ENCODE data around the gene ENO3.
A peak's percentile ranks its signal among the peaks of the same experiment; 100 is the strongest.
"Not testable (repeated sequence)": the region's sequence is repeated elsewhere in the genome, so short reads cannot be mapped to it uniquely, and the experiment has no call there.

The ENO3 gene

DNA sequence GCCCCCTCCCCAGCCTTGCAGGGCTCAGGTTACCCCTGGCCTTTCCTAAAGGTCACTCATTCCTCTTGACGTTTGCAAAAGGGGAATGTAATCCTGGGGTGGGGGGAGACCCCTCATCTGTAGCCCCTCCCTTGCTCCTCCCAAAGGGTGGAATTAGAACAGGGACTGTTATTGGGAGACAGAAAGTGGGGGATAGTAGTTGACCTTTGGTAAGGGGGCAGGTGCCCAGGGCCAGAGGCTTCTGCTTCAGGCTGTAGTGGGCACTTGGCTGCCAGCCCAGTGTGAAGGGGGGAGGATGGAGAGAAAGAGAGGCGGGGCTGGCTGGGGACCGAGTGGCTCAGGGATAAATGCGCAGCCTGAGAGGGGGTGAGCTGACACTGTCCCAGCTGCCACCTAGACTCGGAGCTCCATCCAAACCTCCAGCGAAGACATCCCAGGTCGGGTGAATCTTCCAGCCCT lies at the start of gene ENO3:
ENO3 (plus strand) TSS at position 374 of the 459 bp plus-strand sequence. CDS start 711 bp downstream, outside the sequence.
- DNase-seq (ENCODE audit: low read depth), result no peak

DNA sequence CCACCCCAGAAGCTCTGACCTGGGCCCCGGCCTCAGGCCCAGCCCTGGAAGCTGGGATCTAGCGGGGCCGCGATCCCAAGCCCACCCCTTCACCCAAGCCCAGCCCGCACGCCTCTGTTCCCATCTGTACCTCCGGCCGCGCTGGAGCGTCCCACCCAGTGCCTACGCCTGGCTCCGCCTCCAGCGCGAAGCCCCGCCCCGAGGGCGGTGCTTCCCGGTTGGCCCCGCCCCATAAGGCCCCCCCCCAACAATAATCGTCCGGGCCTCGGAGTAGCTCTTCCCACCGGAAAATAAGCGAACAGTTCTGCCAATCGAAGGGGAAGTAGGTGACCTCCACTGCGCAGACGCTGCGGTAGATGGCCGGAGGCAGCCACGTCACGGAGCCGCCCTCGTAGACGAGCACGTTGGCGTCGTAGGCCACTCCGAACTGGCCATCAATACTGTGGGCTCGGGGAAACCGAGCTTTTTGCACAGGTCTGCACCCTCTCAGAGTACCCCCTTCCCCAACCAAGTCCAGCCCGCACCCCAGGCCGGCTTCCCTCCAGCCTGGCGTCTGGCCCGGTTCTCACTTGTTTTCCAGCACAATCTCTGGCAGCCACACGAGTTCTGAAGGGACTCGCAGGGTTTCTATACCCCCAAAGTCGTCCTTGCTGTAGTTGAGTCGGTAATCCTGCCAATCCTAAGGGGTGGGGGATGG lies 49.1 kb upstream of the ENO3 start:
- no peak for DNase-seq (ENCODE audit: low read depth)

DNA sequence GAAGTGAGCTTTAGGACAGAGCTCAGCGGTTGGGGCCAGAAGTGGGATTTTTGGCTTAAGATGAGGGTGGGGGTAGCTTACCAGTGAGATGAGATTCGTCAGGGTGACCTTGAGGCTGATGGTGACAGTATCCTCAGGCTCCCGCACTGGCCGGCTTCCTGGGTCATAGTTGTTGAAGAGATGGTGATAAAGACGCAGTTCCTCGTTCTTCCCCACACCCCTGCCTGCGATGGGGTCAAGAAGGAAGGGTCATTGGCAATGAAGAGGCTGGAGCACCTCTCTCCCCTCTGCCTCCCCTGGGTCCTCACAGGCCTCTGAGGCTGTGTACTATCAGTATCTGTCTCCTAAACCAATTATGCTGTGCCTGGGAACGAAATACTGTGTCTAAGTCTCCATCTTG lies 48.4 kb upstream of the ENO3 start:
- DNase-seq (ENCODE audit: low read depth), result no peak

DNA sequence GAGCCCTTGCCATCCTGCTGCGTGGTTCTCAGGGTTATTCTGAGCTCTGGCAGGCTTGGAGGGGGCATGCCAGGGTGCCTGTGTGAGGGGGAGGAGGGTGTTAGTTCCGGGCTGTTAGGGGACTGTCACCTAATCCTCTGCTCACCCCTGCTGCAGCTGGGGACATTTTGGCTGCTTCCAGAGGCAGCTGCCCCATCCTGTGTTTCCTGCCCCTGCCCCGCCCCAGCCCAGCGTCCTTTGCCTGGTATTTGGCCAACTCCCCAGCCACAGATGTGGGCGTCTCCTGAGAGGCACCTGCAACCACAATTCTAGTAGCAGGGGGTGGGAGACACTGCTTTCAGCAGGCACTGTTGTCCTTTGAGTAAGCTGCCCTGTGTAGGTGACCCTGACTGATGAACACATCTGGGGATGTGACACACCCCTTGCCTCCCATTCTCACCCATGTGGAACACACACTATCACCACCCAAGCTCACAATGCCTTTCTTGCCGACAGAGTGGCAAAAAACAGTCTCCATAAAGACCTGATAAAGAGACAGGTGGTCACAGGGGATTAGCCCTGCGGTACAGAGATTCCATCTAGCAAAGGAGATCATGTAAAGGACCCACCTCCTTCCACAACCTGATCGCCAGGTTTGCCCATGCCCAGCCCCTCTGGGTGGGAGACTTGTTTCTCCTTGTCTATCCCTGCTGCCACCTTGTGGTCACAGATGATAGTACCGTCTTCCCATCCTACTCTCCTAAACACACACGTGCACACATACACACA lies 47.7 kb upstream of the ENO3 start, which contains the start of gene CHRNE:
CHRNE (minus strand) TSS at position 48 of the 768 bp plus-strand sequence; CDS start at position 13, 35 bp downstream.
- DNase-seq (ENCODE audit: low read depth), result peak; percentile 54

DNA sequence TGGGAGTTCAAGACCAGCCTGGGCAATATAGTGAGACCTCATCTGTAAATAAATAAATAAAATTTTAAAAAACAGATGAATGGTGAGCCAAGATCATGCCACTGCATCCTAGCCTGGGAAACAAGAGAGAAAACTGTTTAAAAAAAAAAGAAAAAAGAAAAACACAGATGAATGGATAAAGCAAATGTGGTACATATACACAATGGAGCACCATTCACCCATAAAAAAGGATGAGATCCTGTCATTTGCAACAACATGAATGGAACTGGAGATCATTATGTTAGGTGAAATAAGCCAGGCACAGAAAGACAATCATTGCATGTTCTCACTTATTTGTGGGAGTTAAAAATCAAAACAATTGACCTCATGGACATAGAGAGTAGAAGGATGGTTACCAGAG lies 44.3 kb upstream of the ENO3 start:
- DNase-seq (ENCODE audit: low read depth), result not testable (repeated sequence)

DNA sequence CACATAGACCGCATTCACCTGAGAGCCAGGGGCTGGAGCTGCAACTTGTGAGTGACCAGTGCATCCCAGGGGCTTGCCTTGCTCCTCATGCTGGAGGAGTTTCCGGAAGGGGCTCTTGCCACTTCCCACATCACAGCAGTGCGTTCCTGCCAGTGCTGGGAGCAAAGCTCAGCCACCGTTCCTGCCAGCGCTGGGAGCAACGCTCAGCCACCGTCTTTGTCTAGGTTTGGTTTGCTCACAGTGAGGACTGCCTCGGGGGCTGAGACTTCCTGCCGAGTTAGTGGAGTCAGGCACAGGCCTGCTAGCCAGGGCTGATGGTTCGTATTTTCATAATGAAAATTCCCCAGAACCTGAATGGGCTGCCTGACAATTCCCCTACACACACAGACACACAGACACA lies 42.6 kb upstream of the ENO3 start:
- DNase-seq (ENCODE audit: low read depth), result no peak

DNA sequence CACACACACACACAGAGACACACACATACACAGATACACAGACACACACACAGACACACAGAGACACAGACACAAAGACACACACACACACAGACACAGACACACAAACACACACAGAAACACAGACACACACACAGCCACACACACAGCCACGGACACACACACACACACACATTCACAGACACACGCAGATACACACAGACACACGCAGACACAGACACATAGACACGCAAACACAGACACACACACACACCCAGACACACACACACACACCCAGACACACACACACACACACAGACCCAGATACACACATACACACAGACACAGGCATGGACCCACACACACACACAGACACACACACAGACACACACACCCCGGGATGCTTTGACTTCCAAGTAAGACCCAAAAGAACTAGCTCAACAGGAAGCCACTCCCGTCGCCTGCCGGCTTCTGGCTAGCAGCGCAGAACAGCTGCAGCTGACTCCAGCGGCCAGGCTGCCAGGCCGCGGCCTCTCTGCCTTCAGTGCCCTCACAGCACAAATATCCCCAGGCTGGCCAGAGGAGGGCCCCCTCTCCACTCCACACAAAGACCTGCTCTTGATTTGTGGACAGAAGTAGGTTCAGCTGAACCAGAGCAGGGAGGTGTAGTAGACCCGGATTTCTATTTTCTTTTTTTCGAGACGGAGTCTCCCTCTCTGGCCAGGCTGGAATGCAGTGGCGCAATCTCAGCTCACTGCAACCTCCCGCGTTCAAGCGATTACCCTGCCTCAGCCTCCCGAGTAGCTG lies 42.0 kb upstream of the ENO3 start:
- DNase-seq (ENCODE audit: low read depth), result peak; percentile 52

DNA sequence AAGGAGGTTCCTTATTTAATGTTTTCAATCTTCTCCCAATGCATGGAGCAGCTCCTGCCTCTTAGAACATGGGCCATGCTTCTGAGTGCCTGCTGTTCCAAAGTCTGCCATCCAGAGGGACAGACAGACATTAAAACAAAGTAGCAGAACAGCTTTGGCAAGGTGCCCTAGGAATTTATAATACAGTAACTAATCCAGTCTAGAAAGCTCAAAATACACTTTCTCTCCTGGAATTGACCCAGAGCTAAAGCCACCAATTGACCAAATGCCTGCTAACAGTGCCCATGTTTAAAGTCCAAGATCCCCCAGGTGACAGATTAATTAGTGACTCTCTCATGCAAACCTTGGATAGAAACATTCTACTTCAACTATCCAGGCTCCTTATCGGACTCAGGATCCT lies 36.9 kb upstream of the ENO3 start:
- no peak for DNase-seq (ENCODE audit: low read depth)

DNA sequence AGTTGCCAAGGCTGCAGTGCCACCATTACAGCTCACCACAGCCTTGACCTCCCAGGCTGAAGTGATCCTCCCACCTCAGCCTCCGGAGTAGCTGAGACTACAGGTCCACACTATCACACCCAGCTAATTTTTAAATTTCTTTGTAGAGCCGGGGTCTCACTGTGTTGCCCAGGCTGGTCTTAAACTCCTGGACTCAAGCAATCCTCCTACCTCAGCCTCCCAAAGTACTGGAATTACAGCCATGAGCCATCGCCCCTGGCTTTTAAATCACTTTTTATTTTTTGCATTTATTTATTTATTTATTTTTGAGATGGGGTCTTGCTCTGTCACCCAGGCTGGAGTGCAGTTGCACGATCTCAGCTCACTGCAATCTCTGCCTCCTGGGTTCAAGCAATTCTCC lies 36.4 kb upstream of the ENO3 start:
- not testable (repeated sequence) for DNase-seq (ENCODE audit: low read depth)

DNA sequence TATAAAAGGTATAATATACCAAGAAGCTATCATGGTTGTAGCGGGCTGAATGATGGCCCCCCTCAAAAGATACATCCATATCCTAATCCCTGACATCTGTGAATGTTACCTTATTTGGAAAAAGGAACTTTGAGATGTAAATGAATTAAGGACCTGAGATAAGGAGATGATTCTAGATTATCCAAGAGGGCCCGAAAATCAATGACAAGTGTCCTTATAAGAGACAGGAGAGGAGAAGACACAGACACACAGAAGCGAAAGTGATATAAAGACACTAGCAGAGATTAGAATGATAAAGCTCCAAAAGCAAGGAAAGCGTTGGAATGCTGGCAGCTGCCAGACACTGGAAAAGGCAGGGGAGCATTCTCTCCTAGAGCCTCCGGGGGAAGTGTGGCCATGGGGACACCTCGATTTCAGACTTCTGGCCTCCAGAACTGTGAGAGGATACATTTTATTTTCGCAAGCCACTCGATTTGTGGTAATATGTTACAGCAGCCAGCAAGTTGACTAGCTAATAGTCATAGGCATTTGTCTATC lies 31.3 kb upstream of the ENO3 start:
- DNase-seq (ENCODE audit: low read depth), result no peak

DNA sequence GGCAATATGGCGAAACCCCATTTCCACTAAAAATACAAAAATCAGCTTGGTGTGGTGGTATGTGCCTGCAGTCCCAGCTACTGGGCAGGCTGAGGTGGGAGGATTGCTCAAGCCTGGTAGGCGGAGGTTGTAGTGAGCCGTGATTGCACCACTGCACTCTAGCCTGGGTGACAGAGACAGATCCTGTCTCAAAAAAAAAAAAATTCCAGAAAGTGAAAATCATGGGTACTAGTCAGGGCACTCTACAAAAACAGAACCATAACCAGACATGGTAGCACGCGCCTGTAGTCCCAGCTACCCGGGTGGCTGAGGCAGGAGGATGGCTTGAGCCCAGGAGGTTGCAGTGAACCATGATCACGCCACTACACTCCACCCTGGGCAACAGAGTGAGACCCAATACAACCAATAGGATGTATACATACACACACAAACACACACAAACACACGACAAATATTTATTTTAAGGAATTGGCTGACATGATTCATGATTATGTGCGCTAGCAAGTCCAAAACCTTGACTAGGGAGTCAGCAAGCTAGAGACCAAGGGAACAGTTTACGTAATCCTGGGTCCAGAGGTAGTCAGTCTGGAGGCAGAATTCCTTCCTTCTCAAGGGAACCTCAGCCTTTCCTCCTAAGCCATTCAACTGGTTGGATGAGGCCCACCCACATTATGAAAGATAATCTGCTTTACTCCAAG lies 30.4 kb upstream of the ENO3 start:
- no peak for DNase-seq (ENCODE audit: low read depth)

DNA sequence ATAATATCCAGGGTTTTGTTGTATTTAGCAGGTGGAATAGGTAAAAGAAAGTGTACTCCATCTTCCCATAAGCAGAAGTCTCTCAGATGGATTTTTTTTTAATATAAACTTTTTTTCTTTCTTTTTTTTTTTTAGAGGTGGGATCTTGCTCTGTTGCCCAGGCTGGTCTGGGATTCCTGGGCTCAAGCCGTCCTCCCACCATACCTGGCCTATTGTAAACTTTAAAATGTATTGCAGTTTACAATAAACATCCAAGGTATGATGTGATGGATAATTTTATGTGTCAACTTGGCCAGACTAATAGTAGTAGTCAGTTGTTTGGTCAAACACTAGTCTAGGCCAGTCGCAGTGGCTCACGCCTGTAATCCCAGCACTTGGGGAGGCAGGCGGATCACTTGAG lies 29.6 kb upstream of the ENO3 start:
- DNase-seq (ENCODE audit: low read depth), result no peak

DNA sequence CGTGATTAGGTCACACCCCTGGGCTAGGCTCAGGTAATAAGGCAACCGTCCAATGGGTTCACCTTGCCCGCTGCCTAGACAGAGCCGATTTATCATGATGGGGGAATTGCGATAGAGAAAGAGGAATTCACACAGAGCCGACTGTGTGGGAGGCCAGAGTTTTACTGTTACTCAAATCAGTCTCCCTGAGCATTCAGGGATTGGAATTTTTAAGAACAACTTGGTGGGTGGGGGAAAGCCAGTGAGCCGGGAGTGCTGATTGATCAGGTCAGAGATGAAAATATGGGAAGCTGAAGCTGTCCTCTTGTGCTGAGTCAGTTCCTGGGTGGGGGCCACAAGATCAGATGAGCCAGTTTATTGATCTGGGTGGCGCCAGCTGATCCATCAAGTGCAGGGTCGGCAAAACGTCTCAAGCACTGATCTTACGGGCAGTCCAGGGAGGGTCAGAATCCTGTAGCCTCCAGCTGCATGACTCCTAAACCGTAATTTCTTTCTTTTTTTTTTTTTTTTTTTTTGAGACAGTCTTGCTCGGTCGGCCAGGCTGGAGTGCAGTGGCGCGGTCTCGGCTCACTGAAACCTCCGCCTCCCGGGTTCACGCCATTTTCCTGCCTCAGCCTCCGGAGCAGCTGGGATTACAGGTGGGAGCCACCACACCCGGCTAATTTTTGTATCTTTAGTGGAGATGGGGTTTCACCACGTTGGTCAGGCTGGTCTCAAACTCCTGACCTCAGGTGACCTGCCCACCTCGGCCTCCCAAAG lies 24.2 kb upstream of the ENO3 start:
- DNase-seq (ENCODE audit: low read depth), result not testable (repeated sequence)

DNA sequence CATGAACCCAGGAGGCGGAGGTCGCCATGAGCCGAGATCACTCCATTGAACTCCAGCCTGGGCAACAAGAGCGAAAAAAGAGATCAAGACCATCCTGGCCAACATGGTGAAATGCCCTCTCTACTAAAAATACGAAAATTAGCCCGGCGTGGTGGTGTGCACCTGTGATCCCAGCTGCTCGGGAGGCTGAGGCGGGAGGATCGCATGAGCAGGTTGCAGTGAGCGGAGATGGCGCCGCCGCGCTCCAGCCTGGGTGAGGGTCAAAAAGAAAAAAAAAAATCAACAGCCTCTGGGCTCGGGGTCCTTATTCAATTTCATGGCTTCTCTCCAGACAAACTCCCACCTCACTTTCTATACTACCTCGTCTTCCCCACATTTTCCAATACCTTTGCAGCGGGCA lies 22.0 kb upstream of the ENO3 start:
- DNase-seq (ENCODE audit: low read depth), result no peak

DNA sequence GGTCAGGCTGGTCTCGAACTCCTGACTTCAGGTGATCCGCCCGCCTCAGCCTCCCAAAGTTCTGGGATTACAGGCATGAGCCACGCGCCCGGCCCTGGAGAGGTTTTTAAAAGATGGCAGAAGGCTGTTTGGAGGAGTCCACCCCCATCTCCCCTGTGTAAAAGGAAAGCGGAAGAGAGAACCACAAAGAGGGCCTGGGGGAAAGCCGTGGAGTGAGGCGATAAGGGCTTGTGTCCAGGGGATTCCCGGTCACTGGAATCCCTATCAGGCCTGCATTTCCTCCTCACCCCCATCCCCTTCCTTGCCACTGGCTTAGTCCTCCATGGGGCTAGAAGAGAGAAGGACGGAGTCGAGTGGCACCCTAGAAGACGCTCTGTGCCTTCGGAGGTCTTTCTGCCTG lies 19.0 kb upstream of the ENO3 start, which contains the start of gene GP1BA:
GP1BA (plus strand) TSS at position 315 of the 400 bp plus-strand sequence. CDS start 328 bp downstream, outside the sequence.
- DNase-seq (ENCODE audit: low read depth), result no peak

DNA sequence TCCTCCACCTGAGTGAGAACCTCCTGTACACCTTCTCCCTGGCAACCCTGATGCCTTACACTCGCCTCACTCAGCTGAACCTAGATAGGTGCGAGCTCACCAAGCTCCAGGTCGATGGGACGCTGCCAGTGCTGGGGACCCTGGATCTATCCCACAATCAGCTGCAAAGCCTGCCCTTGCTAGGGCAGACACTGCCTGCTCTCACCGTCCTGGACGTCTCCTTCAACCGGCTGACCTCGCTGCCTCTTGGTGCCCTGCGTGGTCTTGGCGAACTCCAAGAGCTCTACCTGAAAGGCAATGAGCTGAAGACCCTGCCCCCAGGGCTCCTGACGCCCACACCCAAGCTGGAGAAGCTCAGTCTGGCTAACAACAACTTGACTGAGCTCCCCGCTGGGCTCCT lies 18.2 kb upstream of the ENO3 start:
- DNase-seq (ENCODE audit: low read depth), result no peak

DNA sequence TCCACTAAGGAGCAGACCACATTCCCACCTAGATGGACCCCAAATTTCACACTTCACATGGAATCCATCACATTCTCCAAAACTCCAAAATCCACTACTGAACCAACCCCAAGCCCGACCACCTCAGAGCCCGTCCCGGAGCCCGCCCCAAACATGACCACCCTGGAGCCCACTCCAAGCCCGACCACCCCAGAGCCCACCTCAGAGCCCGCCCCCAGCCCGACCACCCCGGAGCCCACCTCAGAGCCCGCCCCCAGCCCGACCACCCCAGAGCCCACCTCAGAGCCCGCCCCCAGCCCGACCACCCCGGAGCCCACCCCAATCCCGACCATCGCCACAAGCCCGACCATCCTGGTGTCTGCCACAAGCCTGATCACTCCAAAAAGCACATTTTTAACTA lies 17.3 kb upstream of the ENO3 start:
- DNase-seq (ENCODE audit: low read depth), result no peak

DNA sequence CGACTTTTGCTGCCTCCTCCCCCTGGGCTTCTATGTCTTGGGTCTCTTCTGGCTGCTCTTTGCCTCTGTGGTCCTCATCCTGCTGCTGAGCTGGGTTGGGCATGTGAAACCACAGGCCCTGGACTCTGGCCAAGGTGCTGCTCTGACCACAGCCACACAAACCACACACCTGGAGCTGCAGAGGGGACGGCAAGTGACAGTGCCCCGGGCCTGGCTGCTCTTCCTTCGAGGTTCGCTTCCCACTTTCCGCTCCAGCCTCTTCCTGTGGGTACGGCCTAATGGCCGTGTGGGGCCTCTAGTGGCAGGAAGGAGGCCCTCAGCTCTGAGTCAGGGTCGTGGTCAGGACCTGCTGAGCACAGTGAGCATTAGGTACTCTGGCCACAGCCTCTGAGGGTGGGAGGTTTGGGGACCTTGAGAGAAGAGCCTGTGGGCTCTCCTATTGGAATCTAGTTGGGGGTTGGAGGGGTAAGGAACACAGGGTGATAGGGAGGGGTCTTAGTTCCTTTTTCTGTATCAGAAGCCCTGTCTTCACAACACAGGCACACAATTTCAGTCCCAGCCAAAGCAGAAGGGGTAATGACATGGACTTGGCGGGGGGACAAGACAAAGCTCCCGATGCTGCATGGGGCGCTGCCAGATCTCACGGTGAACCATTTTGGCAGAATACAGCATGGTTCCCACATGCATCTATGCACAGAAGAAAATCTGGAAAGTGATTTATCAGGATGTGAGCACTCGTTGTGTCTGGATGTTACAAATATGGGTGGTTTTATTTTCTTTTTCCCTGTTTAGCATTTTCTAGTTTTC lies 16.5 kb upstream of the ENO3 start:
- no peak for DNase-seq (ENCODE audit: low read depth)

DNA sequence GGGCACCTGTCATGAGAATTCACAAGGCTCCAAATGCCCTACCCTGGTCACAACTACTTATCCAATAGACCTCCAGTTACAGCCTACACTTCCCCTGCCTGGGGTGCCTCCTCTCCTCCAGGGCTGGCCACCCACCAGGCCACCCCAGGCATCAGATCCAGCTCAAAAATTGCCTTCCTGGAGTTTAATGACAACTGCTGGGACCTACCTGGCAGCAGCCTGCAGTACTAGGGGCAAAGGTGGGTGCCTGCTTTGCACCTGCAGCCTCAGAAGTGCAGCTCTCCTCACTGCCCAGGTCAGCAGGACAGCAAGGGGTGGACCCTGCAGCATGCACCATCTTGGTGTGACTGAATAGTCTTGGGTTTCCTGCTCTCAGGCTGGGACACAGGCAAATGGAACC lies 15.3 kb upstream of the ENO3 start:
- DNase-seq (ENCODE audit: low read depth), result no peak

DNA sequence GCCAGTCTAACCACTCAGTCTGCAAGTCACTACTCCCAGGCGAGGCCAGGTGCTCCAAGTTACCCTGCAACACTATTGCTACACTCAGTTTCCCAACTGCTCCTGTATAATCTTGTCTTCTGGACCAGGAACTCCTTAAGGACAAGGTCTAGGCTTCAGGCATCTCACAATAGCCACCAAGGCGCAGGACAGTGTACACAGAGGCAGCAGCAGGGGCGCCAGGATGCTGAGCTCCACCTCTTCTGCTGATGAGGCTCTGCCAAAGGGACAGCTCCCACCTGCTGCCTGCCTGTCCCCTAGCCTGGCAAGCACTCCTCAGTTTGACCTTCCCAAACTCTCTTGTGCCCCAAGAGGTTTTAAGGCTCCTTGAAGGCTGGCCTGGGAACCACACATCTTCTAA lies 14.5 kb upstream of the ENO3 start:
- DNase-seq (ENCODE audit: low read depth), result no peak
